ENCODE measurements around the gene SAE1. TPM values are rescaled to one million over a fixed set of nuclear protein-coding genes. Genes with fewer than 3 reads are reported as not detected.

SAE1 gene
- total and polyA plus RNA-seq, 2 donors (not counting 1 experiment from before 2014, with no cell fraction given) = 26.5 to 45.1 TPM

- H3K4me3 ChIP-seq (ENCODE audit: control extremely low read depth in 1 of 5, extremely low read depth in 1 of 5, insufficient read depth in 1 of 5, low read depth in 2 of 5, low read length in 4 of 5) = no peak overlapping the region
- H3K4me1 ChIP-seq (ENCODE audit: control insufficient read depth in 2 of 2, insufficient read depth in 2 of 2, low read length in 2 of 2) = no peaks in the 10 kb centered on the region
- Mint-ChIP-seq H3K4me3 (no peak overlapping the region), H3K9me3 (ENCODE audit: insufficient read depth) (no peaks in the 10 kb centered on the region), H3K27ac (no peak overlapping the region), H3K4me1 (peaks cover 13% of the 10 kb centered on the region), H3K27me3 (no peaks in the 10 kb centered on the region)
- peaks cover 17% of the 10 kb centered on the region for H4K20me1 ChIP-seq (ENCODE audit: control insufficient read depth, insufficient read depth, low read length, poor library complexity, severe bottlenecking)
- peaks cover 5 to 45% of the 10 kb centered on the region in 2 experiments for H3K36me3 ChIP-seq (replicated peaks in 1 of 2; ENCODE audit: control extremely low read depth in 1 of 2, control insufficient read depth in 1 of 2, extremely low read depth in 1 of 2, insufficient read depth in 2 of 2, low read length in 1 of 2)
- H3K4me2 ChIP-seq (replicated peaks; ENCODE audit: low read depth, low read length, poor library complexity, severe bottlenecking) = no peak overlapping the region
- H3K27ac ChIP-seq (ENCODE audit: low read length in 2 of 2) = no peak overlapping the region
- TF ChIP-seq EZH2 (IDR thresholded peaks at IDR 0.05; ENCODE audit: borderline replicate concordance, insufficient read depth, low read depth, low read length, poor library complexity, severe bottlenecking) = no peak
- TF ChIP-seq CTCF (IDR thresholded peaks at IDR 0.05) = no peak
- DNase-seq (no peak), ATAC-seq (ENCODE audit: low read depth) (no peak)
- no peaks in the 10 kb centered on the region for H3K27me3 ChIP-seq (replicated peaks in 1 of 4; ENCODE audit: control extremely low read depth in 1 of 4, control insufficient read depth in 3 of 4, insufficient read depth in 4 of 4, low read length in 3 of 4)
- H3K9me3 ChIP-seq (ENCODE audit: control extremely low read depth in 1 of 3, control insufficient read depth in 2 of 3, insufficient read depth in 1 of 3, low read length in 2 of 3) = no peaks in the 10 kb centered on the region
- intact Hi-C loops (cut with micrococcal nuclease) = no loop called here
- no peak overlapping the region for H2AFZ ChIP-seq (ENCODE audit: insufficient read depth, low read depth, low read length, poor library complexity, severe bottlenecking)
- ChIA-PET CTCF (interaction anchor here (1.2 to 1.6 kb wide), 2 partner anchors 18 to 104 kb away, joined by 3 to 5 read pairs; no protein-coding TSS in a partner anchor), POLR2A (interaction anchor here (0.6 kb wide), 1 partner anchor 107 kb away, joined by 7 read pairs; no protein-coding TSS in a partner anchor)
- peaks cover 60% of the 10 kb centered on the region for H3K79me2 ChIP-seq (ENCODE audit: control insufficient read depth, insufficient read depth, low read length)
- WGBS (ENCODE audit: insufficient coverage) = 96% methylated on average over 8 of the region's 11 CpGs
- H3K9ac ChIP-seq (ENCODE audit: low read length) = no peak overlapping the region
Measured at GRCh38 chr19:47143322-47144073, 12.9 kb downstream of the SAE1 start.

- POLR2A ChIA-PET = interaction anchor here (0.5 kb wide), 1 partner anchor 276 kb away, joined by 8 read pairs; no protein-coding TSS in a partner anchor
- Mint-ChIP-seq H3K27me3 (no peaks in the 10 kb centered on the region), H3K4me3 (no peak overlapping the region), H3K9me3 (ENCODE audit: insufficient read depth) (no peaks in the 10 kb centered on the region), H3K27ac (no peak overlapping the region), H3K4me1 (peaks cover 10% of the 10 kb centered on the region)
- no peak overlapping the region for H3K4me2 ChIP-seq (replicated peaks; ENCODE audit: low read depth, low read length, poor library complexity, severe bottlenecking)
- H3K9me3 ChIP-seq (ENCODE audit: control extremely low read depth in 1 of 3, control insufficient read depth in 2 of 3, insufficient read depth in 1 of 3, low read length in 2 of 3) = no peaks in the 10 kb centered on the region
- no peak overlapping the region for H3K4me3 ChIP-seq (ENCODE audit: control extremely low read depth in 1 of 5, extremely low read depth in 1 of 5, insufficient read depth in 1 of 5, low read depth in 2 of 5, low read length in 4 of 5)
- no peaks in the 10 kb centered on the region for H3K27me3 ChIP-seq (replicated peaks in 1 of 4; ENCODE audit: control extremely low read depth in 1 of 4, control insufficient read depth in 3 of 4, insufficient read depth in 4 of 4, low read length in 3 of 4)
- peaks cover 5 to 45% of the 10 kb centered on the region in 2 experiments for H3K36me3 ChIP-seq (replicated peaks in 1 of 2; ENCODE audit: control extremely low read depth in 1 of 2, control insufficient read depth in 1 of 2, extremely low read depth in 1 of 2, insufficient read depth in 2 of 2, low read length in 1 of 2)
- H3K27ac ChIP-seq (ENCODE audit: low read length in 2 of 2) = no peak overlapping the region
- 97% methylated on average over 6 of the region's 13 CpGs for WGBS (ENCODE audit: insufficient coverage)
- intact Hi-C loops (cut with micrococcal nuclease) = no loop called here
- DNase-seq (no peak), ATAC-seq (ENCODE audit: low read depth) (no peak)
- CTCF ChIA-PET = interaction anchor here (0.8 to 1.9 kb wide), 4 partner anchors 13 to 99 kb away, joined by 3 to 6 read pairs (median 4); partner anchors contain the start of gene SAE1
- TF ChIP-seq CTCF (IDR thresholded peaks at IDR 0.05) (no peak), EZH2 (IDR thresholded peaks at IDR 0.05; ENCODE audit: borderline replicate concordance, insufficient read depth, low read depth, low read length, poor library complexity, severe bottlenecking) (no peak)
- H4K20me1 ChIP-seq (ENCODE audit: control insufficient read depth, insufficient read depth, low read length, poor library complexity, severe bottlenecking) = peaks cover 13% of the 10 kb centered on the region
- no peaks in the 10 kb centered on the region for H3K4me1 ChIP-seq (ENCODE audit: control insufficient read depth in 2 of 2, insufficient read depth in 2 of 2, low read length in 2 of 2)
- no peak overlapping the region for H3K9ac ChIP-seq (ENCODE audit: low read length)
- H2AFZ ChIP-seq (ENCODE audit: insufficient read depth, low read depth, low read length, poor library complexity, severe bottlenecking) = no peak overlapping the region
- peaks cover 49% of the 10 kb centered on the region for H3K79me2 ChIP-seq (ENCODE audit: control insufficient read depth, insufficient read depth, low read length)
Measured at GRCh38 chr19:47144630-47145029, 14.0 kb downstream of the SAE1 start.
